Retina (tissue), 1 donor: ENCODE measurements around the gene EZH2.

ENCODE experiments used
- DNase-seq: peaks from one replicate; pipeline ENCODE4 v3.0.0-alpha.2; 2016

EZH2 gene

DNA sequence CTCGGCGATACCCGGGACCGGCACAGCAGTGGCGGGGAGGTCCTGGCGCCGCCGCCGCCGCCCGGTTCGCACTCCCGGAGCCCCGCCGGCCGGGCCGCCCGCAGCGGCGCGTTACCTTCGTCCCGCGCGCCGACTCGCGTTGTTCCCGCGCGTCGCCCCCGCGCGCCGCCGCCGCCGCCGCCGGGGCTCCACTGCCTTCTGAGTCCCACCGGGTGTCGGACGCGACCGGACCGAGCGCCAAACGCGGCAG is at the start of gene EZH2:
Gene EZH2, minus strand, starts transcription at position 243 of the 250 bp plus-strand sequence. CDS start 36,993 bp downstream, outside the sequence.
- no peak for DNase-seq

DNA sequence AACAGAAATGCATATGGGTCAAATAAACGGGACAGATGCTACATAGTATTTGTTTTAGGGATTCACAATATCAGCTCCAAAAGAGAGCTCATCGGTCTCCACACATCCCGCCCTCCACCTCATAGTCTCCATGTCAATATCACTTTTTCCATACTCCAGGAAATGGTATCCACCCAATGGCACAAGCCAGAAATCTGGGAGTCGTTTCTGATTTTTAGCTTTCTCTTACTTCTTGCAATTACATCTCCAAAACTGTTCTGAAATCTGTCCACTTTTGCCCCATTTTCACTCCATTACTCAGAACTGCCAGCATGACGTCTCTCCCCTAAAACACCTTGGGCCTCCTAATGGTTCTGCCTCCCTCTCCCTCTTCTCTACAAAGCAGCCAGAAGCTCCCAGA is 47.4 kb upstream of the EZH2 start:
- DNase-seq: no peak

DNA sequence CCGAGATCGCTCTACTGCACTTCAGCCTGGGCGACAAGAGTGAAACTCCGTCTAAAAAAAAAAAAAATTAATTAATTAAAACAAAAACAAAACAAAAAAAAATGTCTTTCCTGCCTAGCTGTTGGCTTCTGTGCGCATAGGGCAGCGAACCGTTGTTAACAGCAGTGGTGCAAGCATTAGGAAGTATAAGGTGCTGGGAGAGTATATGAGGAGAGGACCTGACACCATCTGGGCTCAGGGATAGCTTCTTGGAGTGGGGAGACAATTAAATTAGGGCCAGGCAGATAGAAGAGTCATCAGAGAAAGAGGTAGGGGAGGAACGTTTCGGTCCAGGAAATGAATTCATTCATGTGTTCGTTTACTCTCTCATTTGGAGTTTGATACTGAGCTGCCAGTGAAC is 46.2 kb upstream of the EZH2 start:
- DNase-seq: no peak

DNA sequence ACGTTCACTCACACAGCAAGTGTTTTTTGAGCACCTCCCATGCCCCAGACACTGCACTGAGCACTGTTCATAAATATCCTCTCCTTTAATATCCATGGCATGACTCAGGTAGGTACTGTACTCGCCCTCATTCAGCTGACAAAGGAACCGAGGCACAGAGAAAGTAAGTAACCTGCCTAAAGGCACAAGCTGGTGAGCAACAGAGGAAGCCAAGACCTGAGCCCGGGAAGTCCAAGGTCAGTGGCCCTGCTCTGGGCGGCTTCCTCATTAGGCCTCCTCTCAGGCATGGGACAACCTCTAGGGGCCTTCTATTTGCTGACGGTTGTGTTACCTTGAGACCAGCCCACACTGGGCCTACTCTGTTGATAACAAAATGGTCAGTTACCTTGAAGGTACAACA is 45.1 kb upstream of the EZH2 start:
- no peak for DNase-seq

DNA sequence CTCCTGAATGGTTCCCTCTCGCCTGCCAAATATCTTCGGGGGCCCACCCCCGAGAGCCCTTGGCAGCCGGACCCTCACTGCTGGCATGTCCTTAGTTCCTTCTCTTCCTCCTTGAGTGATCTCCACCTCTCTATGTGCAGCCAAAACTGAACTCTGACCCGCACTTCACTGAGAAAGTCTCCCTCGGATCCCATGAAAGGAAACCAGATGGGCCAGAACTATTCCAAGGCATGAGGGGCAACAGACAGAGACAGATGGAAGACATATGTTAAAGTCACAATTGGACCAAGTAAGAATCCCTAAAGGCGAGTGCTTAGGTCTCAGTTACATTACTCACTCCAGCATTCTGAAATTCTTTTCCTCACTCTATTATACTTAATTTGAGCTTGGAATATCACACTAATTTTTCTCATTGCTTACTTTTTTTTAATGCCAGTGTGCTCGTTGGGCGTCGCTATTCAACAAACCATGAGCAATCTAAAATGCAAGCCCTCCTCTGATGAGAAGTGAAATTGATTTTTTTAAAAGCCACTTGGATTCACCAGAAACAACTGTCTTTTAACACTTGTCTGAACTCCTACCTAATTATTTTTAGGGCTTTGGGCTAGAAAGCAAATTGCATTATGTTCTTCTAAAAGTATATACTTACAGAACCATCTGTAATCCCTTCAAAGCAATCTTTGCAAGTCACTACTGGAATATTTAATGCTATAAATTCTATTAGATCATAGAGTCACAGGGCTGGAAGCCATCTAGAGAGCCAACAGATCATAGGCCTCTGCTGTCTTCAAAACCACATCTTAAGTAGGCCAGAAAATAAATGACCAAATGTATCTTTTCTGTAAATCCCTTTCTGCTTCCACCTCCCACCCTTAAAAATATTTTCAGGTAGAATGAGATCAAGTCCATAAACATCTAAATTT is 43.3 kb upstream of the EZH2 start:
- DNase-seq: no peak

DNA sequence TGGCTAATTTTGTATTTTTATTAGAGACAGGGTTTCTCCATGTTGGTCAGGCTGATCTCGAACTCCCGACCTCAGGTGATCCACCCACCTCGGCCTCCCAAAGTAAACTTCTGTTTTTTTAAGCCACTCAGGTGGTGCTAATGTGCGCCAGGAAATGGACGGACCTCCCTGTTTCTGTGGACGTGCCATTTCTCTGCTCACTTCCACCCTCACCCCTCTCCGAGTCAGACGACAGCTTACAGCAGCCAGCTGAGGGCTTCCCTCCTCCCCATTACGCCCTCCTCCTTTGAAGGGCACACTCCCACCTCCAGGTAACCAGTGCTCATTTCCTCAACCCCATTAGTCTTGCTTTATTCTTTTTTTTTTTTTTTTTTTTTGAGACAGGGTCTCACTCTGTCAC is 41.7 kb upstream of the EZH2 start:
- no peak for DNase-seq

DNA sequence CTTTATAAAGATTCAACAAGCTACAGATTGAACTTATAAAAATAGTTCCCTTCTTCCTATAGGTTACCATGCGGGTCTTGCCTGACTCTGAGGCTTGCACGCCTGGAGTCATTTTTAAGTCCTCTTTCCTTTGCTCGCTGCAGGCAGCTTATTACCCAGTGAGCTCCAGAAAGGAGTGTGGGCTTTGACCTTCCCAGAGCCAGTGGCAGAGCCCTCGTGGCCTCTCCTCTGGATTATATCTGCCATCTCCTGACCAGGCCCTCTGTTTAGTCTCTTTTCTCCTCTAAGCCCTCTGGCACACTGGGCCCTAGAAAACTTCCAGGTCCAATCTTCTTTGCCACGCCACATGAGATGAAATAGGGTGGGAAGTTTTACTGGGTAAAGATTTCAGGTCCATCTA is 39.9 kb upstream of the EZH2 start:
- no peak for DNase-seq

DNA sequence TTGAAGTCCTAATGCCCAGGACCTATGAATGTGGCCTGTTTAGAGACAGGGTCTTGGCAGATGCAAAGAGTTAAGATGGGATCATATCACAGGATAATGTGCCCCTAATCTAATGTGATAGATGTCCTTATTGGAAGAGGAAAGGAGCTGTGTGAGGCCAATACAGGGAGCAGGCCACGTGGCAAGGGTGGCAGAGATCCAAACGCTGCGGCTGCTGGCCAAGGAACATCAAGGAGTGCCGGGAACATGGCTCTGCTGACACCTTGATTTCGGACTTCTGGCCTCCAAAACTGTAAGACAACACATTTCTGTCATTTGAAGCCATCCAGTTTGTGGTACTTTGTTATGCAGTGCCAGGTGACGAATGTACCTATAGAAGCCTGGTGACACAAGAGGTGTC is 37.7 kb upstream of the EZH2 start:
- DNase-seq: no peak

DNA sequence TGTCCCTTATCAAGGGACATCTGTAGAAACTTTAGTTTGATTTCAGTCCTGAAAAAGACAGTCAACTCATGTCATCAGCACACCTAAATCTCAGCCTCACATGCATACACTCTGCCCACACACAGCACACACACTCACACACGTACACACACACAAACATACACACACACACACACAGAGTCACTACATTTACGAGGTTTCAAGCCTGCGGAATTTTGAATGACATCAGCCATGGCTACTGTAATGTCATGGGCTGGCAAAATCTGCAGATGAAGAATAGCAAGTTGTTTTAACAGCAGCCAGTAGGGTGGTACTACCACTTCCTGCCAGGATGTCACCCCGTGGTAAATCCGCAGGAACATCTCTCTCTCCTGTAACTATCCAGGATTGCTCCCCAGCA is 37.1 kb upstream of the EZH2 start:
- no peak for DNase-seq

DNA sequence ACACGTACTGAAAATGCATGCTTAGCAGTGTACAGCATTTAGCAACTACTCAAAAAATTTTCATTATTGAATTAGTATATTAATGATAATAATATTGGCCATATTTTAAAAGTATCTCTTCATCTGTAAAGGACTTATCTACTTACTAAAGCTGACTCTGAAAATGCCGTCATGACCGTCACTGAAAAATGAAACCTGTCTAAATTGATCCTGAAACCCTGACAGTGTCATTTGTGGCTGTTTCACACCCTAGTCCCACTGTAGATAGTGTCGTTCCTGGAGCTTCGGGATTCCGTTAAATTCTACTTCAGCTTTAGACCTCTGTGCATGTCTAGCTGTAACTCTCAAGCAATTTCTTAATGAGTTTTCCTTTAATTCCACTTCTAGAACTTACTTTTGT is 35.8 kb upstream of the EZH2 start:
- DNase-seq: no peak

DNA sequence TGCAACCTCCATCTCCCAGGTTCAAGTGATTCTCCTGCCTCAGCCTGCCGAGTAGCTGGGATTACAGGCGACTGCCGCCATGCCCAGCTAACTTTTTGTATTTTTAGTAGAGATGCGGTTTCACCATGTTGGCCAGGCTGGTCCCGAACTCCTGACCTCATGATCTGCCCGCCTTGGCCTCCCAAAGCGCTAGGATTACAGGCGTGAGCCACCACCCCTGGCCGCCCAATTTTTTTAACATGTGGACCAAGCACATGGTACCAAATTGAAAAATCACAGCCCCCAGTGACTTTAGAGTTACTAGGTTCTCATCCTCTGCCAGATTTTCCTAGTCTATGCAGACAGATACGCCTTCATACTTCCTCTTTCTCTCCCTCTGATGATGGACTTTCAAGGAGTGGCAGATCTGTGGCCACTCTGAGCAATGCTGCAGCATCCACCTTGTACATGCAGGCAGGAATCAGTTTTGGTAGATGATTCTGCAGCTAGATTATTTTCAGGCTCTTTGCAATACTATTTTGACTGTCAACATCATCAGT is 34.0 kb upstream of the EZH2 start:
- DNase-seq: no peak

DNA sequence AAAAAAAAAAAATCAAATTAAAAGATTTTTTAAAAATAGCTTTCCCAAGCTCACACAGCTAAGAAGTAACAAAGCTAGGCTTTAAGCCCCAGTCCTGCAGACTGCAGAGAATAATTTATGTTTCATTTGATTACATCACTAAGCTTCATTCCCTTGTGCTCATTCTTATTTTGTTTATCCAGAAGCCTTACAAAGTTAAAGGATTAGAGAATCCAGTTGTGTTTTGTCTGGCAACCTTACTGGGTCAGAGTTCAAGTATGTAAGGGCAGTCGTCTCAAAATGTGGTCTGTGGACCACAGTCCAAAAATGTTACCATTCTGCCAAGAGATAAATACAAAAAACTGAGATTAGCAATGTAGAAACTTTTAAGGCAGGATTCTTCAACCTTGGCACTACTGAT is 32.1 kb upstream of the EZH2 start:
- DNase-seq: no peak

DNA sequence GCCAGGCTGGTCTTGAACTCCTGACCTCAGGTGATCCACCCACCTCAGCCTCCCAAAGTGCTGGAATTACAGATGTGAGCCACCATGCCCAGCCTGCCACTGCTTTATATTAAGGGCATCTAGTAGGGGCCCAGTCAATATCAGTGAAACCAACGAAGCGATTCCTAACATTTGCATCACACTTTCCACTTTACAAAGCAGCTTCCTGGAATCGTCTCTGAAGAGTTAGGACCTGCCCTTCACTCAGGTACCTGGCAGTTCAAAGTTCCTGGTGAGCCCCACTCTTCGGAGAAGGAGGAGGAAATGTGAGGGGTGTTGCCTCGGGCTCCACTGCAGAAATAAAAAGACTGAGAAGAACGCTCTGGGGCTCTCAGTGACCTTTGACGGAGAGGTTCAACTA is 31.1 kb upstream of the EZH2 start:
- DNase-seq: no peak

DNA sequence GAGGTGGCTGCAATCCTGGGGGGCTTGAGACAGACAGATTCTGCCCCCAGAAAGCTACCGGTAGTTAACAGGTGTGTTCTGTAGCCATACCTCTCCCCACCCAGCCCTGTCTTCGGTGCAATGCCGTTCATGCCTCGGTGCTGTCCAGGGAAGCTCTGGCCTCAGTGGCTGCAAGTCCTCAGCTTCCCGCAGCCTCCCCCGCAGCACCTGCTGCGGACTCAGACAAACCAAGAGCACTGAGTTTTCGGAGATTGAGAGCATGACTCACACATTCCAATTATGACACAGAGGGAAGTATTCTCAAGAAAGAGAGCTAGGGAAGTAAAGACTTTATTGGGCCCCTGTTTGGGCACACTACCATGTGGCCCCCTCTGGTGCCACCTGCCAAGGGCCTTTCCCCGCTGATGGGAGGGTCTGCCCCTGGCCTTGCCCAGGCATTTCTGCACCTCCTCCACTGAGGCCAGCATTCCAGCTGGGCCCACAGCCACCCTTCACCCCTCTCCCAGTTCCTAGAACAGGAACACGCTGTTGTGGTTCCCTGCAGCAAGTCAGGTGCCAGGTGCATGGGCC is 30.2 kb upstream of the EZH2 start:
- no peak for DNase-seq

DNA sequence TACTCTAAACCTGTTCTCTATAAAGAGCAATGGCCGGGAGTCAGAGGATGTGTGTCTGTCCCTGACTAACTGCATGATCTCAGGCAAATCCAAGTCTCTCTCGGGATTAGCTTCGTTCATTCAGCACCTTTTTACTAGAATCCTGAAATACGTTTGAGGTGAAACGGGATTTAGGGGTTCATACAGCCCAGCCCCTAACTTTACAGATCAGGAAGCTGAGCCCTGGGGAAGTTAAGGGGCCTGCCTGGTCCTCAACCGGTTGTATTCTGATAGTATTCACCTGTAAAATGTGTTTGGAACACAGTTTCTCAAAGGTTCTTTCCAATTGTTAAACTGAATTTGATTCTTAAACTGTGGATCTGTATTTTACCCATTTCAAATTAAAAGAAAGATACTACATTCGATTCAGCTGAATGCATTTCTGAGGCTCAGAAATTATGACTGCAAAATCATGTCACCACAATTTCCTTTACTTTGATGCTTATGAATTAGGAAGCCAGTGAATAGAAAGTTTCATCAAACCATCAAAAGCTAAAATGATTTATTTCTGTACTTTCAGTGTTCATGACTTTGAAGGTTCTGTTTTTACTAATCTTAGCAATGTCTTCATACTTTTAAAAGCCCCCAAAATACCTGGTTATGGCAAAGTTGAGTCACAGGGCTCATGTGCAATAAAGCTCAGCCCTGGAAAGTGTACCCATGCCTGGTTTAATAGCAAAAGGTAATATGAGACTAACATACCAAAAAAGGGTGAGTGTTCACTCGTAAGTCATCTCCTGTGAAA is 28.9 kb upstream of the EZH2 start:
- no peak for DNase-seq

DNA sequence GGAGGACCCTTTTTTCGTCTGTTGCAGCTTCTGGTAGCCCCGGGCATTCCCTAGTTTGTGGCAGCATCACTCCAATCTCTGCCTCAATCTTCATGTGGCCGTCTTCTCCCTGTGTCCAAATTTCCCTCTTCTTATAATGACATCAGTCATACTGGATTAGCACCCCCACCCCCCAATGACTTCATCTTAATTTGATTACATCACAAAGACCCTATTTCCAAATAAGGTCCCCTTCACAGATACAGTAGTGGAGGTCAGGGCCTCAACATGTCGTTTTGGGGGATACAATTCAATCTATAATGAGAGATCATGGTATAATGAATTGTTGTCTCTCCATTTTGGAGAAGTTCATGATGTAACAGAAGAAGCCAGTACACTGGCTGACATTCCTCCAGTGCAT is 28.1 kb upstream of the EZH2 start:
- DNase-seq: no peak

DNA sequence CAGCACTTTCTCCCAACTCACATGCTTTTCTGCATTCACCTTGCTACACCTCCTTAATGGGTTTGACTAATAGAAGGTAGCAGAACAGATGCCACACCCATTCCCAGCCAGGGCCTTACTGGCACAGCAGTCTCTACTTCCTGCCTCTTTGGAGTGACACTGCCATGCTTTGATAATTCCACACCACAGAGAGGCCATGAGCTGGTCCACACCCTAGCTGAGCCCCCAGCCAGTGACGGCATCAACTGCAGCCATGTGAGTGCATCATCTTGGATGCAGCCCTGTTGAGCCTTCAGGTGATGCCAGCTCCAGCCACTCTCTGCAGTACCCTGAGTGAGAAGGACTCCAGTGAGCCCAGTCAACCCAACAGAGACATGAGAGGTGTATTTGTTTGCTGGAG is 27.5 kb upstream of the EZH2 start:
- DNase-seq: no peak

DNA sequence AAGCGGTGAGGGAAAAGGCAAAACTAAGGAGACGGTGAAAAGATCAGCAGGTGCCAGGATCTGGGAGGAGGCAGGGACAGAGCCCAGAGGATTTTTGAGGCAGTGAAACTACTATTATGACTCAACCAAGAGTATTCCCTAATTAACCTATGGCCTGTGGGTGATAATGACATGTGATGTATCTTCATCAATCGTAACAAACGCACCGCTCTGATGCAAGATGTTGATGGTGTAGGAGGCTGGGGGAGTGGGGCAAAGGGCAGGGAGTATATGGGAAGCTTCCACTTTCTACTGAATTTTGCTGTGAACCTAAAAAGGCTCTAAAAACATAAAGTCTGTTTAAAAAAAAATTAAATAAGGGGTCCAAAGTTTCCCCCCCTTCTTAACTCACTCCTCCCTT is 25.5 kb upstream of the EZH2 start:
- no peak for DNase-seq

DNA sequence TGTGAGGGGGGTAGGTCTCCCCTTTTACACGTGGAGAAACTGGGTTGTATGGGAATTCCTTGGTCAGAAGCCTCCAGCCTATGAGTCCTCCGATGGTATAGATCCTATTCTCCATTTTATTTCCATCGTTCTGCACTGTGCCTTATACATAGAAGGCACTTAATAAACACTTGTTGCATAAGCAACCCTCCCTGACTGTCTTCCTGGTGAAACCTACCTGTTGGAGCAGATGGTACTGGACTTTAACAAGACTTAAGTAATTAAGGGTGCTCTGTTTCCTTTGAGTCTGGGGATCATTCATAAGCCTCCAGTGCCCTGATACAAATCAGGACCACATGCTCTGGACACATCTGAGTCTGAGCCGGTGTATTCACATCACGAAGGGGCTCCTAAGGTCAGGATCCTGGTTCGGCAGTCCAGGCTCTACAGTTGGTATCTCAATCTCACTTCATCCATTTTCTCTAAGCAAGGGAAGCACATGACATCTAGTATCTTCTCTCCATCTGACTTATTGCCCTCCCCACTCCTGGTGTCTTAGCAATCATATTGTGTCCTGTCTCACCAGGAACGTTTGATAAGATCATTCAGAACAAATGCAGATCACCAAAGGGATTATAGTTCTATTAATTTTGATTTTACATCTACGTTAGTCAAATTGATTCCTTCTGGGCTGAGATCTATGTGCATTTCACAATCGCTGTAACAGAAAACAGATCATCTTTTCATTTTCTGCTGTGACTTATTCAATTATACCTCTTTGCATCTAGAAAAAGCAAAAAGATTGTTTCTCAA is 22.8 kb upstream of the EZH2 start:
- DNase-seq: no peak

DNA sequence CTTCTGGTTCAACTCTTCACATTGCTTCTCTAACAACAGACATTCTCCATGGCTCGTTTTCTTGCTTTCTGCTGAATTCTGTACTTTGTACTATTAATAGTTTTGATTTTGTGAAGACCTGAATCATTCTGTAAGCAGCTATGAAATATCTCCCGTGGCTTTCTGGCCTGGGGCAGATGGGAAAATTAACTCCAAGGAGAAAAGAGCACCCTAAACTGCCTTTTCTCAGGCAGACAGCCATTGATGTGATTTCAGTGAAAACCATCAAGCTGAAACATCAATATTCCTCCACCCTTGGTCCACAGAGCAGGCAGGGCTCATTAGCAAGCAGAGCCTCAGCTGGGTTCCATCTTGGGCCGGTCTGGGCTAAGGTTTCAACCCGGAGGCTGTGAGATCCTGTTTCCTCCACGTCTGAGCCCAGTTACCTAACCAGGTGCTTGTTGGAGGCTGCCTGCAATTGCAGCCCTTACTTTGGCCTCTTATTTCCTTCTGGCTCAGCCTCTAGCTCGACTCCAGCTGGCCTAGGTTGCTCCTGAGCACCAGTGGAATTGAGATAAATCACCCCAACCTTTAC is 21.1 kb upstream of the EZH2 start:
- no peak for DNase-seq

DNA sequence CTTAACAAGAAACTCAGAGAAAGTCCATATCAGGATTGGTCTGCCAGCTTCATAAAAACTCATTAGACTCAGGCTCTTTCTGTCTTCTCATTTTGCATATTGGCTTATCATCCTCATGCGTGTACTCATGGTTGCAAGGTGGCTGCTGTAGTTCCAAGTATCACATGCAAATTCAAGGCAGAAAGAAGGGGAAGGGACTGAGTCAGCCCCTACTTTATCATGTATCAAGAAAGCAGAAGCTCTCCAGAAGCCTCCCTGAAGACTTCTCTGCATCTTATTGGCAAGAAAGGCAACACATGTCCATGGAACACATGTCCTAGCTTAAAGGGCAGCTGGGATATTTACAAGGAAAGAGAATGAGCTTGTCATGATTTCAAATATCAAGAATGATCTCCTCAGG is 19.4 kb upstream of the EZH2 start:
- DNase-seq: no peak

DNA sequence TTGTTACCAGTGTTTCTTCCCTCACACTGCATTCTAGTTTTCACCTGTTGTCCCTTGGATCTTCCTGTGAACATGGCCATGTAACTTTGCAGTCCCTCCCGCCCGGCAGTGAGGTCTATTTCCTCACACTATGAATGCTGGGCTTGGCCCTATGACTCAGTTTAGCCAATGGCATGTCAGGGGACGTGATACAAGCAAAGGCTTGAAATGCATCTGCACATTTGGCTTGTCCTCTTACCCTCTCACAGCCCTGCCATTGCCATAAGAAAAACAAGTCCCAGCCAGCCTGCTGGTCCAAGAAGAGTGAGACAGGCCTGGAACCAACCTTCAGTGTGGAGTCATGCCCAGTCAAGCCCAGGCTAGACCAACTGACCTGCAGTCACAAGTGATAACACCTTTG is 17.1 kb upstream of the EZH2 start:
- DNase-seq: no peak
